Loucy (cell line): ENCODE data around the gene MUTYH.

ENCODE experiments used
- H2AFZ ChIP-seq: fragments of 200-600 bp; sonication (generic); 2 replicates; pipeline ENCODE4 v1.6.0; 2016; ENCODE audit warnings: antibody characterized with exemption, mild to moderate bottlenecking, low read length, moderate library complexity
- H3F3A ChIP-seq: fragments of 200-600 bp; 2 replicates; pipeline ENCODE4 v1.6.0; 2016; ENCODE audit warnings: antibody characterized with exemption, low read depth, mild to moderate bottlenecking
- H3K27me3 ChIP-seq: fragments of 200-600 bp; sonication (generic); 2 replicates; pipeline ENCODE4 v1.6.1; 2014; ENCODE audit warnings: low read length, mild to moderate bottlenecking; ENCODE audit not compliant: insufficient read depth, poor library complexity, severe bottlenecking
- H3K36me3 ChIP-seq: fragments of 200-600 bp; sonication (generic); 2 replicates; pipeline ENCODE4 v1.6.1; 2016; ENCODE audit warnings: low read length; ENCODE audit not compliant: insufficient read depth
- H3K4me1 ChIP-seq: fragments of 200-600 bp; sonication (generic); 2 replicates; pipeline ENCODE4 v1.5.1; 2014; ENCODE audit warnings: low read length, mild to moderate bottlenecking; ENCODE audit not compliant: insufficient read depth, poor library complexity, severe bottlenecking
- H3K4me2 ChIP-seq: fragments of 200-600 bp; sonication (generic); 2 replicates; pipeline ENCODE4 v1.6.0; 2014; ENCODE audit warnings: antibody characterized with exemption, low read length, low read depth, mild to moderate bottlenecking; ENCODE audit not compliant: poor library complexity, severe bottlenecking
- H3K4me3 ChIP-seq: fragments of 200-600 bp; sonication (generic); 2 replicates; pipeline ENCODE4 v1.5.1; 2014; ENCODE audit warnings: low read length, mild to moderate bottlenecking, mixed read lengths; ENCODE audit not compliant: poor library complexity, severe bottlenecking
- H3K79me2 ChIP-seq: fragments of 200-600 bp; sonication (generic); 2 replicates; pipeline ENCODE4 v1.6.1; 2014; ENCODE audit warnings: low read length; ENCODE audit not compliant: insufficient read depth
- H3K9ac ChIP-seq: fragments of 200-600 bp; sonication (generic); 2 replicates; pipeline ENCODE4 v1.6.0; 2014; ENCODE audit warnings: mild to moderate bottlenecking, low read depth, low read length, moderate library complexity; ENCODE audit not compliant: poor library complexity, severe bottlenecking
- H3K9me2 ChIP-seq: fragments of 200-600 bp; sonication (generic); replicated peaks from 2 replicates; pipeline ENCODE4 v1.6.1; 2016; ENCODE audit warnings: low read depth, low read length, mixed read lengths
- H3K9me3 ChIP-seq: fragments of 200-600 bp; sonication (generic); 2 replicates; pipeline ENCODE4 v1.6.1; 2014; ENCODE audit warnings: mild to moderate bottlenecking, antibody characterized with exemption, low read length, low read depth; ENCODE audit not compliant: insufficient read depth
- H4K20me1 ChIP-seq: fragments of 200-600 bp; sonication (generic); 2 replicates; pipeline ENCODE4 v1.6.0; 2014; ENCODE audit warnings: antibody characterized with exemption, low read length, mild to moderate bottlenecking; ENCODE audit not compliant: insufficient read depth, poor library complexity, severe bottlenecking
- EZH2phosphoT487 ChIP-seq: fragments of 200-600 bp; IDR thresholded peaks from 2 replicates; pipeline ENCODE4 v1.6.1; 2018; ENCODE audit warnings: antibody characterized with exemption, mild to moderate bottlenecking, moderate library complexity, borderline replicate concordance
- TF ChIP-seq, protein P1 (sequence below): fragments of 200-600 bp; sonication (generic); conservative IDR thresholded peaks from 2 replicates; pipeline ENCODE4 v1.5.1; 2014; ENCODE audit warnings: mild to moderate bottlenecking, antibody characterized with exemption, low read length

MUTYH gene

DNA sequence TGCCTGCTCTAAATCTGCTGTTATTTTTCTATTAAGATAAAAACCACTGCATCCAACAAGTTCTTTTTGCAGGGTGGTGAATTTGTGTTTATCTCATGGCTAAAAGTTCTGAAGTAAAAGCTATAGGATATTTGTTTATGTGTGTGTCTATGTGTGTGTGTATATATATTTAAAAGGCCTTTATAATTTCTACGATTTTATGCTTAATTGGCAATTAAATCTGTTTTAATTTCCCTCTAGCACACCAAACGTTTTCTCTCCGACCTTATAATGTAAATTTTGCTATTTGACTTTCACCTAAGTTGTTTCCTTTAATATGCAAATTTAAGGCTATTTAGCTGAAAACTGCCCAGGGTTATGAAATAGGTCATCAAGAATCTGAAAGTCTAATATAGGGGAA is 33.3 kb downstream of the MUTYH start:
- Histone ChIP-seq H3K4me3 (no peak overlapping the region), H3K4me2 (peak overlapping the region; percentile 30), H3K9me2 (no peaks in the 10 kb centered on the region), H2AFZ (no peak overlapping the region), H3K36me3 (no peaks in the 10 kb centered on the region), H3K9ac (peak overlapping the region; percentile 4), H3K27me3 (no peaks in the 10 kb centered on the region), H3K9me3 (no peaks in the 10 kb centered on the region), H4K20me1 (no peaks in the 10 kb centered on the region), H3K4me1 (peaks cover 32% of the 10 kb centered on the region), H3F3A (no peaks in the 10 kb centered on the region; the same call in 1 of the 2 replicates), H3K79me2 (peaks cover 7% of the 10 kb centered on the region; the same call in 1 of the 2 replicates)
- TF ChIP-seq EZH2phosphoT487 = no peak
- TF ChIP-seq, protein P1, sequence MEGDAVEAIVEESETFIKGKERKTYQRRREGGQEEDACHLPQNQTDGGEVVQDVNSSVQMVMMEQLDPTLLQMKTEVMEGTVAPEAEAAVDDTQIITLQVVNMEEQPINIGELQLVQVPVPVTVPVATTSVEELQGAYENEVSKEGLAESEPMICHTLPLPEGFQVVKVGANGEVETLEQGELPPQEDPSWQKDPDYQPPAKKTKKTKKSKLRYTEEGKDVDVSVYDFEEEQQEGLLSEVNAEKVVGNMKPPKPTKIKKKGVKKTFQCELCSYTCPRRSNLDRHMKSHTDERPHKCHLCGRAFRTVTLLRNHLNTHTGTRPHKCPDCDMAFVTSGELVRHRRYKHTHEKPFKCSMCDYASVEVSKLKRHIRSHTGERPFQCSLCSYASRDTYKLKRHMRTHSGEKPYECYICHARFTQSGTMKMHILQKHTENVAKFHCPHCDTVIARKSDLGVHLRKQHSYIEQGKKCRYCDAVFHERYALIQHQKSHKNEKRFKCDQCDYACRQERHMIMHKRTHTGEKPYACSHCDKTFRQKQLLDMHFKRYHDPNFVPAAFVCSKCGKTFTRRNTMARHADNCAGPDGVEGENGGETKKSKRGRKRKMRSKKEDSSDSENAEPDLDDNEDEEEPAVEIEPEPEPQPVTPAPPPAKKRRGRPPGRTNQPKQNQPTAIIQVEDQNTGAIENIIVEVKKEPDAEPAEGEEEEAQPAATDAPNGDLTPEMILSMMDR = no peak

DNA sequence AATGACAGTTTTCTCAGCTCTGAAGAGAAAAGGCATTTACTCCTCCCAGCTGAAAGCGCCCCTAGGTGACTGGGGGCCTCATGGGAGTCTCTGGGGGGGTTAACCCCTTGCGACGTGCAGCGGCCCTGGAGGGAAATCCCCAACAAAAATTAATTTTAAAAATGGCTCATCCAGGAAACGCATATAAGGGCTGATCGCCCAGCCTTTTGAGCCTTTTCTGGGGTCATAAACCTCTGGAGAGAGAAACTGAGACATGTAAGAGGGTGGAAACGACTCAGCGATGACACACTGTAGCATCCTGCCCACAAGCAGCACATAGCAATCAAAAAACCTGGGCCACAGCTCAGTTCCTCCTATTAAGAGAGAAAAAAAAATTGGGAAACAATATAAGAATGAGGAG is 33.9 kb downstream of the MUTYH start:
- Histone ChIP-seq H3K36me3 (no peaks in the 10 kb centered on the region), H2AFZ (peak overlapping the region; percentile 4; the same call in 1 of the 2 replicates)

DNA sequence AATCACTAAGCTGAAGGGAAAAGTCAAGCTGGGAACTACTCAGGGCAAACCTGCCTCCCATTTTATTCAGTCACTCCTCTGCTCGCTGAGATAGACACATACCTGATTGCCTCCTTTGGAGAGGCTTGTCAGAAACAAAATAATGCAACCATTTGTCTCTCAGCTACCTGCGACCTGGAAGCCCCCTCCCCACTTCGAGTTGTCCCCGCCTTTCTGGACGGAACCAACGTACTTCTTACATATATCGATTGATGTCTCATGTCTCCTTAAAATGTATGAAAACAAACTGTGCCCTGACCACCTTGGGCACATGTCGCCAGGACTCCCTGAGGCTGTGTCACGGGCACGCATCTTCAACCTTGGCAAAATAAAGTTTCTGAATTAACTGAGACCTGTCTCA is 35.0 kb downstream of the MUTYH start:
- Histone ChIP-seq H3F3A (no peaks in the 10 kb centered on the region; the same call in 1 of the 2 replicates), H3K4me2 (peak overlapping the region; percentile 96), H4K20me1 (no peaks in the 10 kb centered on the region), H3K4me3 (peak overlapping the region; percentile 89), H3K4me1 (peaks cover 32% of the 10 kb centered on the region), H3K27me3 (no peaks in the 10 kb centered on the region), H2AFZ (no peak overlapping the region), H3K9me3 (no peaks in the 10 kb centered on the region), H3K9ac (peak overlapping the region; percentile 97), H3K36me3 (no peaks in the 10 kb centered on the region), H3K79me2 (peaks cover 7% of the 10 kb centered on the region; the same call in 1 of the 2 replicates), H3K9me2 (no peaks in the 10 kb centered on the region)
- TF ChIP-seq, protein P1 = no peak
- TF ChIP-seq EZH2phosphoT487 = no peak

More for the DNA sequence above, 33.9 kb downstream of the MUTYH start:
- Histone ChIP-seq H3K79me2 (peaks cover 7% of the 10 kb centered on the region; the same call in 1 of the 2 replicates), H3K4me1 (peaks cover 32% of the 10 kb centered on the region), H3K27me3 (no peaks in the 10 kb centered on the region), H4K20me1 (no peaks in the 10 kb centered on the region), H3F3A (no peaks in the 10 kb centered on the region; the same call in 1 of the 2 replicates), H3K9me3 (no peaks in the 10 kb centered on the region), H3K4me2 (peak overlapping the region; percentile 30), H3K9me2 (no peaks in the 10 kb centered on the region), H3K9ac (peak overlapping the region; percentile 8), H3K4me3 (no peak overlapping the region)
- no peak for TF ChIP-seq EZH2phosphoT487
- TF ChIP-seq, protein P1 = no peak
